Astrocyte (in vitro differentiated cells and primary cell): ENCODE measurements around the gene COPS7A.

Source experiments
- EZH2 ChIP-seq: IDR thresholded peaks from 2 replicates; pipeline ENCODE4 v1.6.1; 2012; ENCODE audit warnings: mild to moderate bottlenecking, low read length, inconsistent platforms; ENCODE audit not compliant: insufficient read depth
- TF ChIP-seq, protein P1 (sequence below): IDR thresholded peaks from 2 replicates; pipeline ENCODE4 v1.5.1; 2011; ENCODE audit warnings: low read depth, mild to moderate bottlenecking, inconsistent platforms, low read length, moderate library complexity; ENCODE audit not compliant: insufficient read depth

DNA sequence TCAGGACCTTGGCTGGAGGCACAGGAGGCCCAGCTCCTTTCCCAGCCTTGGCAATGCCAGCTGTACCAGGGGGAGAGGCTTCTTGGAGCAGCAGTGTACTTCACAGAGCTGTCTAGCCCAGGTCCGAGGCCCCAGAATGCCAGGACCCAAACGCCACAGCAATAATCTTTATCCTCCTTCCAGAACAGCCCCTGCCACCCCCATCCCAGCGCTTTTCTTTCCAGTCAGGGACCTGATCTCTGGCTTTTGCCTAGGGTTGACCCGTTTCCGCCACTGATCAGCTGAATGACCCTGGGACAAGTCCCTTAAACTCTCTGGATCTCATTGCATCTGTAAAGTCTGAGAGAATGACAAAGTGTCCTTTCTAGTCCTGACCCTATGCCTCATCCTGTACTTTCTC is 53.5 kb downstream of the COPS7A start:
- TF ChIP-seq, protein P1, sequence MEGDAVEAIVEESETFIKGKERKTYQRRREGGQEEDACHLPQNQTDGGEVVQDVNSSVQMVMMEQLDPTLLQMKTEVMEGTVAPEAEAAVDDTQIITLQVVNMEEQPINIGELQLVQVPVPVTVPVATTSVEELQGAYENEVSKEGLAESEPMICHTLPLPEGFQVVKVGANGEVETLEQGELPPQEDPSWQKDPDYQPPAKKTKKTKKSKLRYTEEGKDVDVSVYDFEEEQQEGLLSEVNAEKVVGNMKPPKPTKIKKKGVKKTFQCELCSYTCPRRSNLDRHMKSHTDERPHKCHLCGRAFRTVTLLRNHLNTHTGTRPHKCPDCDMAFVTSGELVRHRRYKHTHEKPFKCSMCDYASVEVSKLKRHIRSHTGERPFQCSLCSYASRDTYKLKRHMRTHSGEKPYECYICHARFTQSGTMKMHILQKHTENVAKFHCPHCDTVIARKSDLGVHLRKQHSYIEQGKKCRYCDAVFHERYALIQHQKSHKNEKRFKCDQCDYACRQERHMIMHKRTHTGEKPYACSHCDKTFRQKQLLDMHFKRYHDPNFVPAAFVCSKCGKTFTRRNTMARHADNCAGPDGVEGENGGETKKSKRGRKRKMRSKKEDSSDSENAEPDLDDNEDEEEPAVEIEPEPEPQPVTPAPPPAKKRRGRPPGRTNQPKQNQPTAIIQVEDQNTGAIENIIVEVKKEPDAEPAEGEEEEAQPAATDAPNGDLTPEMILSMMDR, result no peak
- TF ChIP-seq EZH2, result no peak
